ENCODE results near the gene PCDH15. TPM values are rescaled to one million over a fixed set of nuclear protein-coding genes. Genes with fewer than 3 reads are reported as not detected.

The PCDH15 gene
- total and polyA plus RNA-seq, 2 of the 4 experiments (the other 2 are of a cell fraction) = not detected

DNA sequence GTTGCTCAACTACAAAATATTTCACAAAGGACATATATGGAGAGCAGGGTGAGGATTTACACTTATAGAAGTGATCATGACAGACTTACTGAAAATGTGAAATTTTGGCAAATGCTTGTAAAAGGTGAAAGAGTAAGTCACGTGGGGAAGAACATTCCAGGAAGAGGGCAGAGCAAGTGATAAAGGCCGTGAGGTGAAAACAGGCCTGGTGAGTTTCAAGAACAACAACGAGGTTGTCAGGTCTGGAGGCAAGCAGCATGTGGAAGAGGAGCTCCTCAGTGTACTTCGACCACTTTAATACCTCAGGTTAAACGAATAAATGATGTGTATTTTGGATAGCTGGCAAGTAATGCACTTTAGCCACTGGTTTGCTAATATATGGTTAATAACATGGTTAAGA is 706.7 kb downstream of the PCDH15 start:
- Histone ChIP-seq H3K56ac (ENCODE audit: extremely low read depth, insufficient read depth, low read length) (no peak overlapping the region), H3K27me3 (ENCODE audit: control insufficient read depth, insufficient read depth, low read length) (no peaks in the 10 kb centered on the region), H2BK20ac (ENCODE audit: low read depth, low read length) (no peak overlapping the region), H3K27ac (ENCODE audit: insufficient read depth, low read length) (no peak overlapping the region), H4K91ac (ENCODE audit: insufficient read depth, low read depth, low read length) (no peak overlapping the region), H3K9ac (ENCODE audit: low read depth, low read length) (no peak overlapping the region), H2BK120ac (ENCODE audit: low read depth, low read length) (no peak overlapping the region), H3K18ac (ENCODE audit: low read depth, low read length) (no peak overlapping the region), H2AK9ac (replicated peaks; ENCODE audit: low read depth, low read length, poor library complexity) (no peak overlapping the region), H2AK5ac (ENCODE audit: low read depth, low read length) (no peak overlapping the region), H3K9me1 (ENCODE audit: insufficient read depth, low read length) (no peaks in the 10 kb centered on the region), H3K23ac (ENCODE audit: low read depth, low read length) (no peak overlapping the region), H3K36me3 (ENCODE audit: control insufficient read depth, insufficient read depth, low read length) (no peaks in the 10 kb centered on the region), H4K8ac (ENCODE audit: low read depth in 2 of 2, low read length in 2 of 2) (no peak overlapping the region), H2BK5ac (ENCODE audit: low read depth, low read length, poor library complexity, severe bottlenecking) (no peak overlapping the region), H3K4me1 (ENCODE audit: control insufficient read depth, insufficient read depth, low read length) (no peaks in the 10 kb centered on the region), H3K4me2 (ENCODE audit: low read depth, low read length) (no peak overlapping the region), H2AFZ (replicated peaks; ENCODE audit: low read length, poor library complexity) (no peak overlapping the region), H3K4me3 (ENCODE audit: insufficient read depth, low read depth, low read length) (no peak overlapping the region), H3K14ac (replicated peaks; ENCODE audit: low read depth, low read length) (no peak overlapping the region), H3K79me1 (ENCODE audit: low read depth in 1 of 2, low read length in 2 of 2) (no peaks in the 10 kb centered on the region), H3K4ac (ENCODE audit: low read depth, low read length) (no peak overlapping the region), H4K5ac (ENCODE audit: low read depth, low read length) (no peak overlapping the region), H3K9me3 (ENCODE audit: control insufficient read depth, insufficient read depth, low read length) (peaks cover 2% of the 10 kb centered on the region; the same call in 1 of the 2 replicates), H4K20me1 (ENCODE audit: insufficient read depth, low read length) (no peaks in the 10 kb centered on the region), H2BK15ac (ENCODE audit: low read depth, low read length) (no peak overlapping the region)
- WGBS, 2 experiments (ENCODE audit: extremely low coverage in 2 of 2, insufficient read length in 1 of 2) = no CpG with 5 or more reads among the region's 5 CpGs
- no TSS peak for BruUV-seq (replicated peaks)
- TF ChIP-seq MAZ (IDR thresholded peaks at IDR 0.05; ENCODE audit: borderline replicate concordance, low read depth, low read length) (no peak), BHLHE40 (IDR thresholded peaks at IDR 0.05; ENCODE audit: low read depth, low read length) (no peak), FOS (IDR thresholded peaks at IDR 0.05; ENCODE audit: low read depth, low read length) (no peak), RCOR1 (IDR thresholded peaks at IDR 0.05; ENCODE audit: insufficient replicate concordance, low read length) (no peak), POLR2A (IDR thresholded peaks at IDR 0.05; ENCODE audit: low read depth, low read length) (no peak), RFX5 (IDR thresholded peaks at IDR 0.05; ENCODE audit: low read depth, low read length) (no peak), SMC3 (IDR thresholded peaks at IDR 0.05; ENCODE audit: low read depth, low read length) (no peak), CHD1 (IDR thresholded peaks at IDR 0.05; ENCODE audit: low read depth, low read length) (no peak)
- TF ChIP-seq, protein P1, sequence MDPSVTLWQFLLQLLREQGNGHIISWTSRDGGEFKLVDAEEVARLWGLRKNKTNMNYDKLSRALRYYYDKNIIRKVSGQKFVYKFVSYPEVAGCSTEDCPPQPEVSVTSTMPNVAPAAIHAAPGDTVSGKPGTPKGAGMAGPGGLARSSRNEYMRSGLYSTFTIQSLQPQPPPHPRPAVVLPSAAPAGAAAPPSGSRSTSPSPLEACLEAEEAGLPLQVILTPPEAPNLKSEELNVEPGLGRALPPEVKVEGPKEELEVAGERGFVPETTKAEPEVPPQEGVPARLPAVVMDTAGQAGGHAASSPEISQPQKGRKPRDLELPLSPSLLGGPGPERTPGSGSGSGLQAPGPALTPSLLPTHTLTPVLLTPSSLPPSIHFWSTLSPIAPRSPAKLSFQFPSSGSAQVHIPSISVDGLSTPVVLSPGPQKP (IDR thresholded peaks at IDR 0.05; ENCODE audit: borderline replicate concordance, low read depth, low read length) = no peak
- TF ChIP-seq, protein P2, sequence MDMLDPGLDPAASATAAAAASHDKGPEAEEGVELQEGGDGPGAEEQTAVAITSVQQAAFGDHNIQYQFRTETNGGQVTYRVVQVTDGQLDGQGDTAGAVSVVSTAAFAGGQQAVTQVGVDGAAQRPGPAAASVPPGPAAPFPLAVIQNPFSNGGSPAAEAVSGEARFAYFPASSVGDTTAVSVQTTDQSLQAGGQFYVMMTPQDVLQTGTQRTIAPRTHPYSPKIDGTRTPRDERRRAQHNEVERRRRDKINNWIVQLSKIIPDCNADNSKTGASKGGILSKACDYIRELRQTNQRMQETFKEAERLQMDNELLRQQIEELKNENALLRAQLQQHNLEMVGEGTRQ (IDR thresholded peaks at IDR 0.05; ENCODE audit: low read depth, low read length) = no peak
- in situ Hi-C loops (cut with MboI; ENCODE audit: low sequenced_read_pairs) = no loop called here
- CTCF ChIA-PET = no interaction called here
- intact Hi-C loops (cut with micrococcal nuclease) = no loop called here
- DNase-seq (no peak), ATAC-seq (ENCODE audit: low read depth) (no peak)
- POLR2A ChIA-PET (ENCODE audit: unreplicated experiment) = no interaction called here
- dilution Hi-C loops (cut with HindIII; ENCODE audit: low sequenced_read_pairs, unreplicated experiment) = no loop called here

Measured in IMR-90 (cell line).